Thyroid gland (tissue), 4 donors: ENCODE results near the gene APLF. TPM values are rescaled to one million over a fixed set of nuclear protein-coding genes. Genes with fewer than 3 reads are reported as not detected.

ENCODE experiments used
- DNase-seq, 2 donors: peaks; one replicate each; pipeline ENCODE4 v3.0.0-alpha.2; 2019
- H3K27ac ChIP-seq, 3 donors: fragments of 200-600 bp; sonication (generic); 1 replicate in 2 of 3; 2 replicates in 1 of 3; pipeline ENCODE4 v1.5.1; 2016 to 2019; ENCODE audit warnings: mild to moderate bottlenecking in 1 of 3, moderate library complexity in 1 of 3
- H3K27me3 ChIP-seq: fragments of 200-600 bp; sonication (generic); one replicate; pipeline ENCODE4 v1.5.1; 2019
- H3K36me3 ChIP-seq, 2 donors: fragments of 200-600 bp; sonication (generic); one replicate each; pipeline ENCODE4 v1.5.1; 2016 to 2019
- H3K4me1 ChIP-seq, 2 donors: fragments of 200-600 bp; sonication (generic); one replicate each; pipeline ENCODE4 v1.5.1; 2017 to 2019
- H3K4me3 ChIP-seq, 3 donors: fragments of 200-600 bp; sonication (generic); replicated peaks in 1 of 3; 1 replicate in 2 of 3; 2 replicates in 1 of 3; pipeline ENCODE4 v1.5.1; 2016; ENCODE audit warnings: mild to moderate bottlenecking in 1 of 3
- H3K9me3 ChIP-seq: fragments of 200-600 bp; sonication (generic); one replicate; pipeline ENCODE4 v1.5.1; 2017
- POLR2A ChIP-seq, 2 donors: fragments of 450-650 bp; IDR thresholded peaks; one replicate each; pipeline ENCODE4 v1.6.1; 2017; ENCODE audit warnings: antibody characterized with exemption in 2 of 2, mild to moderate bottlenecking in 2 of 2, moderate library complexity in 1 of 2
- WGBS, 2 donors: methylation state at CpG; one replicate each; pipeline ENCODE4 v1.1.5; 2017; 5-methylcytosine and 5-hydroxymethylcytosine counted together
- intact Hi-C: fragments of 100-400 bp; cut with DNase I; formaldehyde crosslinking; loops from one replicate; pipeline ENCODE4 v1.15.1; 2023
- total RNA-seq, 4 donors: library from RNA; depleted of rRNA; stranded (reverse); fragments of >200 nt; gene quantifications; one replicate each; pipeline ENCODE4 v1.2.3, GENCODE V29; 2016
- TF ChIP-seq, protein P1 (sequence below), 6 experiments: fragments of 200-600 bp in 3 of 6; fragments of 450-650 bp in 3 of 6; sonication (generic) in 3 of 6; IDR thresholded peaks; one replicate each; pipeline ENCODE4 v1.5.1; 2016 to 2019; ENCODE audit warnings: antibody characterized with exemption in 6 of 6, mild to moderate bottlenecking in 2 of 6, inconsistent platforms in 1 of 6, moderate library complexity in 1 of 6

The APLF gene, protein sequence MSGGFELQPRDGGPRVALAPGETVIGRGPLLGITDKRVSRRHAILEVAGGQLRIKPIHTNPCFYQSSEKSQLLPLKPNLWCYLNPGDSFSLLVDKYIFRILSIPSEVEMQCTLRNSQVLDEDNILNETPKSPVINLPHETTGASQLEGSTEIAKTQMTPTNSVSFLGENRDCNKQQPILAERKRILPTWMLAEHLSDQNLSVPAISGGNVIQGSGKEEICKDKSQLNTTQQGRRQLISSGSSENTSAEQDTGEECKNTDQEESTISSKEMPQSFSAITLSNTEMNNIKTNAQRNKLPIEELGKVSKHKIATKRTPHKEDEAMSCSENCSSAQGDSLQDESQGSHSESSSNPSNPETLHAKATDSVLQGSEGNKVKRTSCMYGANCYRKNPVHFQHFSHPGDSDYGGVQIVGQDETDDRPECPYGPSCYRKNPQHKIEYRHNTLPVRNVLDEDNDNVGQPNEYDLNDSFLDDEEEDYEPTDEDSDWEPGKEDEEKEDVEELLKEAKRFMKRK
- 10 to 100 TPM in 2 of 4 donors, 1 to 10 TPM in 2; 8.7 to 12.9 (median 9.6) TPM for total RNA-seq

DNA sequence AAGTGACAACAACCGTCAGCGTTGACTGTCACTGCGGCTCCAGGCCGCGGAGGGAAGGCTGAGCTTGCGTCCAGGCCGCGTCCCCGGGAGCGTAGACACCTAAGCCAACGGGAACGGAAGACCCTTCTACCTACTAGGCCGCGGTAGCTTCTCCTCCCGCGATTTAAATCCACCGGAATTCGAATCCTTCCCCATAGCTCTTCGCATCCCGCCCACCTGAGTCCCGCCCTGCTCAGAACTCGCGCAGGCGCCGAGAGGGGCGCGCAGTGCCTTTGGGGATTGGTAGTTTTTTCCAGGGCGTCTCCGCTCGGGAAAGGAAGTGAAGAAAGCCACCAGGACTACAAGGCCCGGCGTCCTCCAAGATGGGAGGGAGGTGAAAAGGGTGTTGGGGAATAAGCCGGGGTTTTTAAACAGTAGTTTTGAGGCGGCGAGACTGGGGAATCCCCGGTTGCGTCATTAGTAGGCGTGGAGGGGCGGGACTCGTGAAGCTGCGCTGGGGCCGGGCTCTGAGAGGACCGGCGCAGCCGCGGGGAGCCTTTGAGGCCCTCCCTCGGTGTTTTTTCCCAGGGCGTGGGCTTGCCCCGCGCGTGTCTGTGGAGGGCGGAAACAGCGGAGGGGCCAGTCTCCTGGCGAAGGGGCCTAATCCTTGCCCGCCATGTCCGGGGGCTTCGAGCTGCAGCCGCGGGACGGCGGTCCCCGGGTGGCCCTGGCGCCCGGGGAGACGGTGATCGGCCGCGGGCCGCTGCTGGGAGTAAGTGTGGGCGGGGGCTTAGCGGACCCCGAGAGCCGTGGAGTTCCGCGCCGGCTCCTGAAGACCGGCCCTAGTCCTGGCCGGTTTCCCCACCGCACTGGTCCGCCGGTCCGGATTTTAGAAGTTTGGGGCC is at the start of gene APLF, which contains the start of gene FBXO48:
TSS of gene APLF (plus strand) at position 509 of the 884 bp plus-strand sequence. CDS start at position 656, 147 bp downstream.
TSS of gene FBXO48 (minus strand) at position 218 of the 884 bp plus-strand sequence. CDS start 2,149 bp downstream, outside the sequence.
- H3K27me3 ChIP-seq = no peaks in the 10 kb centered on the region
- H3K4me1 ChIP-seq = peaks cover 5 to 9% of the 10 kb centered on the region in 2 donors
- no peaks in the 10 kb centered on the region for H3K9me3 ChIP-seq
- peak within 1 kb of the TSS; percentile 67 to 95 (median 81) for H3K4me3 ChIP-seq
- peak; percentile 98 to 99 for DNase-seq
- peak within 1 kb of the TSS; percentile 52 to 79 (median 71) for H3K27ac ChIP-seq
- intact Hi-C loops = loop anchor here (10.0 kb wide), 2 partner anchors 247 to 457 kb away; no protein-coding TSS in a partner anchor
- TF ChIP-seq, protein P1, sequence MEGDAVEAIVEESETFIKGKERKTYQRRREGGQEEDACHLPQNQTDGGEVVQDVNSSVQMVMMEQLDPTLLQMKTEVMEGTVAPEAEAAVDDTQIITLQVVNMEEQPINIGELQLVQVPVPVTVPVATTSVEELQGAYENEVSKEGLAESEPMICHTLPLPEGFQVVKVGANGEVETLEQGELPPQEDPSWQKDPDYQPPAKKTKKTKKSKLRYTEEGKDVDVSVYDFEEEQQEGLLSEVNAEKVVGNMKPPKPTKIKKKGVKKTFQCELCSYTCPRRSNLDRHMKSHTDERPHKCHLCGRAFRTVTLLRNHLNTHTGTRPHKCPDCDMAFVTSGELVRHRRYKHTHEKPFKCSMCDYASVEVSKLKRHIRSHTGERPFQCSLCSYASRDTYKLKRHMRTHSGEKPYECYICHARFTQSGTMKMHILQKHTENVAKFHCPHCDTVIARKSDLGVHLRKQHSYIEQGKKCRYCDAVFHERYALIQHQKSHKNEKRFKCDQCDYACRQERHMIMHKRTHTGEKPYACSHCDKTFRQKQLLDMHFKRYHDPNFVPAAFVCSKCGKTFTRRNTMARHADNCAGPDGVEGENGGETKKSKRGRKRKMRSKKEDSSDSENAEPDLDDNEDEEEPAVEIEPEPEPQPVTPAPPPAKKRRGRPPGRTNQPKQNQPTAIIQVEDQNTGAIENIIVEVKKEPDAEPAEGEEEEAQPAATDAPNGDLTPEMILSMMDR (IDR thresholded peaks at IDR 0.05) = no peak
- peak in 1 of 2 donors; percentile 72 for TF ChIP-seq POLR2A (IDR thresholded peaks at IDR 0.05)
- H3K36me3 ChIP-seq = no peaks in the 10 kb centered on the region
- 0 to 2% methylated on average over 36 to 58 of the region's 82 CpGs for WGBS, 2 donors

DNA sequence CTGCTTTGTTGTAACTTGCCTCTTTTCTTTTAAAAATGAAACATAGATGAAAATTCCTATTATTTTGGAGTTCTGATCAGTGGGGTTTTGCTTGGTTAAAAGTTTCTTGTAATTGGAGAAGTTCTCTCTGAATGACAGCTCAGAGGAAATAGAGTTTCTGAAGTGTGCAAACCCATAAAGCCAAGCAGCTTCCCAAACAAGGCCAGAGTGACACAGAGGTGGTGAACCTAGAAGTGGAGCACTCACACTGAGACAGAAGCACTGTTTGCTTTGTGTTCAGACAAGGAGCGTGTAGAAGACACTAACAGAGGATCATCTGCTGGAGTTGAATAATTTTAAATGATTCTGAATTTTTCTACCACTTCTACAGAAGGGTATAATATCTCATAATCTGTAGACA is 49.5 kb upstream of the APLF start:
- intact Hi-C loops = no loop called here
- H3K27me3 ChIP-seq = no peaks in the 10 kb centered on the region
- no peak for DNase-seq

DNA sequence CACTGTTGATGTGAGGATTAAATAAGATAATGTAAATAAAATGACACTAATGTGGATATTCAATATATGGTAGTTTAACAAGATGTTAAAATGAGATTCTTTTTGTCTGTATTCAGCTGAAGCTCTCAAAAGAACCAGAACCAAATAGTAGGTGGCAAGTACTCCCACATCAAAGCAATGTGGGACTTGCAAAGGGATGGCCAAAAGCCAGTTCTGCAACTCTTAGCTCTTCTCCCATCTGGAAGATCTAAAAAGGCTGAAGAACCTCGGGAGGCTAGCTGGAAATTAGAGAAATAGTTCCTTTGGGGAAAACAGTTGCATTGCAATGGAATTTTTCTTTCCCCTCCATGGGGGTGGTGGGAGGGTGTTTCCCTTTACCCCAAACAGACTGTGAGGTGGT is 49.0 kb upstream of the APLF start:
- Histone ChIP-seq H3K27me3 (no peaks in the 10 kb centered on the region), H3K36me3 (no peaks in the 10 kb centered on the region), H3K9me3 (no peaks in the 10 kb centered on the region), H3K4me3 (no peak overlapping the region), H3K4me1 (no peaks in the 10 kb centered on the region), H3K27ac (no peak overlapping the region)
- TF ChIP-seq, protein P1 (IDR thresholded peaks at IDR 0.05) = no peak
- no peak for TF ChIP-seq POLR2A (IDR thresholded peaks at IDR 0.05)
- no peak for DNase-seq
- 52 to 58% methylated on average over 1 of the region's 1 CpG for WGBS, 2 donors
- intact Hi-C loops = no loop called here

More for the DNA sequence above, 49.5 kb upstream of the APLF start:
- Histone ChIP-seq H3K9me3 (no peaks in the 10 kb centered on the region), H3K27ac (no peak overlapping the region), H3K36me3 (no peaks in the 10 kb centered on the region), H3K4me3 (no peak overlapping the region), H3K4me1 (no peaks in the 10 kb centered on the region)
- TF ChIP-seq, protein P1 (IDR thresholded peaks at IDR 0.05) = no peak
- no peak for TF ChIP-seq POLR2A (IDR thresholded peaks at IDR 0.05)
- 35 to 36% methylated on average over 1 of the region's 1 CpG for whole genome bisulfite sequencing, 2 donors

DNA sequence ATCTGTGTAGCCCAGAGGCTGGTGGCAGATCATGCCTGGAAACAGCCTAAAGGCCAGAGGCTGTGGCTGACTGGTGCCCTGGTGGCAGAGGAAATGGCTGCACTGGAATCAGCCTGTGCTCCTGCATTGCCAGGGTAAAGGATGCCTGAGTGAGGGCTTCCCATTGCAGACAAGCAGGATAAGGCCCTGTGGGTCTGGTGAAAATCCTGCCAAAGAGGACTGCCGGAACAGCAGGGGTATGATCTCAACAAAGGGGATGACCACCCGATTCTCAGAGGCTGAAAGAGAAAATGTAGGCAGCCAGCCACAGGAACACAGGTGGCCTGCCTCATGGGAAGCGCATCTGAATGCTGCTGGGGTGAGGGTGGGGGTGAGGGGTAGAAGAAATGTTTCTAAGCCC is 48.5 kb upstream of the APLF start:
- DNase-seq = no peak

More for the DNA sequence above, 48.5 kb upstream of the APLF start:
- TF ChIP-seq, protein P1 (IDR thresholded peaks at IDR 0.05) = no peak
- no peak for TF ChIP-seq POLR2A (IDR thresholded peaks at IDR 0.05)
- intact Hi-C loops = no loop called here
- Histone ChIP-seq H3K4me3 (no peak overlapping the region), H3K9me3 (no peaks in the 10 kb centered on the region), H3K4me1 (no peaks in the 10 kb centered on the region), H3K36me3 (no peaks in the 10 kb centered on the region), H3K27ac (no peak overlapping the region), H3K27me3 (no peaks in the 10 kb centered on the region)
- WGBS, 2 donors = 77 to 93% methylated on average over 3 of the region's 3 CpGs
